ENCODE results near the gene CD248.

DNA sequence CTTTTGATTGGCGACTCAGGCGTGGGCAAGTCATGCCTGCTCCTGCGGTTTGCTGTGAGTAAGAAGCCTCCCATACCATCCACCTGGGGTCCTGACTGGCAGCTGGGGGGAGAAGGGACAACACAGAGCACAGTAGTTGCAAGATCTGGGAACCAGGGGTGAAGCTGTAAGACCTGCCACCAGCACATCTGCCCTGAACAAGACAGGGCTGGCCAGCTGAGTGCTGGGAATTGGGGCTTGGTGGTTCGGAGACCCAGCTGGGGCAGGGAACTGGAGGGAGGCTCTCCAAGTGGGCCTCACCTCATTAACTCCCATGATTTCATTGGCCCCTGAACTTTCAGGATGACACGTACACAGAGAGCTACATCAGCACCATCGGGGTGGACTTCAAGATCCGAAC, 45.0 kb downstream of the CD248 start:
- TF ChIP-seq, protein P1, sequence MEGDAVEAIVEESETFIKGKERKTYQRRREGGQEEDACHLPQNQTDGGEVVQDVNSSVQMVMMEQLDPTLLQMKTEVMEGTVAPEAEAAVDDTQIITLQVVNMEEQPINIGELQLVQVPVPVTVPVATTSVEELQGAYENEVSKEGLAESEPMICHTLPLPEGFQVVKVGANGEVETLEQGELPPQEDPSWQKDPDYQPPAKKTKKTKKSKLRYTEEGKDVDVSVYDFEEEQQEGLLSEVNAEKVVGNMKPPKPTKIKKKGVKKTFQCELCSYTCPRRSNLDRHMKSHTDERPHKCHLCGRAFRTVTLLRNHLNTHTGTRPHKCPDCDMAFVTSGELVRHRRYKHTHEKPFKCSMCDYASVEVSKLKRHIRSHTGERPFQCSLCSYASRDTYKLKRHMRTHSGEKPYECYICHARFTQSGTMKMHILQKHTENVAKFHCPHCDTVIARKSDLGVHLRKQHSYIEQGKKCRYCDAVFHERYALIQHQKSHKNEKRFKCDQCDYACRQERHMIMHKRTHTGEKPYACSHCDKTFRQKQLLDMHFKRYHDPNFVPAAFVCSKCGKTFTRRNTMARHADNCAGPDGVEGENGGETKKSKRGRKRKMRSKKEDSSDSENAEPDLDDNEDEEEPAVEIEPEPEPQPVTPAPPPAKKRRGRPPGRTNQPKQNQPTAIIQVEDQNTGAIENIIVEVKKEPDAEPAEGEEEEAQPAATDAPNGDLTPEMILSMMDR (conservative IDR thresholded peaks at IDR 0.05; ENCODE audit: low read depth in 2 of 2) = no peak
- TF ChIP-seq JUNB (IDR thresholded peaks at IDR 0.05; ENCODE audit: unreplicated experiment) (no peak), STAT1 (IDR thresholded peaks at IDR 0.05; ENCODE audit: unreplicated experiment) (no peak)
